NCI-H460 (cell line): Measurements from ENCODE around the gene PSAT1. TPM values are rescaled to one million over a fixed set of nuclear protein-coding genes. Genes with fewer than 3 reads are reported as not detected.
A peak's percentile ranks its signal among the peaks of the same experiment; 100 is the strongest.
"Not testable (repeated sequence)": the region's sequence is repeated elsewhere in the genome, so short reads cannot be mapped to it uniquely, and the experiment has no call there.

Experiments
- DNase-seq: peaks from one replicate; pipeline ENCODE4 v3.0.0-alpha.2; 2016; ENCODE audit warnings: low read depth; ENCODE audit errors: extremely low read depth
- polyA plus RNA-seq: library from polyadenylated mRNA; depleted of rRNA; stranded (reverse); fragments of >200 nt; gene quantifications from 2 replicates; pipeline ENCODE4 v1.2.3, GENCODE V29; 2014; cell fraction: nucleus; rRNA removed
- total RNA-seq: library from RNA; depleted of rRNA; stranded (reverse); fragments of >200 nt; shearing (Covaris generic); gene quantifications from 2 replicates; pipeline ENCODE4 v1.2.3, GENCODE V29; 2014; rRNA removed

Gene PSAT1
- 501 and 549 TPM in 2 replicates for total RNA-seq
- 379 and 451 TPM in 2 replicates for polyA plus RNA-seq

GRCh38 chr9:78296893-78297671 lies at the start of gene PSAT1:
PSAT1 (plus strand) TSS chr9:78297125; CDS start chr9:78297211, 86 bp downstream.
- peak; percentile 98 for DNase-seq

GRCh38 chr9:78248635-78249034 lies 48.3 kb upstream of the PSAT1 start:
- DNase-seq: no peak

GRCh38 chr9:78249542-78249941 lies 47.4 kb upstream of the PSAT1 start:
- no peak for DNase-seq

- no peak for DNase-seq
These were observed 44.3 kb upstream of the PSAT1 start for GRCh38 chr9:78252616-78253015.

GRCh38 chr9:78253285-78253684 lies 43.6 kb upstream of the PSAT1 start:
- no peak for DNase-seq

- DNase-seq: peak; percentile 38
These were observed 35.4 kb upstream of the PSAT1 start for GRCh38 chr9:78261403-78262001.

- no peak for DNase-seq
These were observed 34.3 kb upstream of the PSAT1 start for GRCh38 chr9:78262655-78263054.

- DNase-seq: no peak
These were observed 29.0 kb upstream of the PSAT1 start for GRCh38 chr9:78267889-78268288.

GRCh38 chr9:78269784-78270183 lies 27.1 kb upstream of the PSAT1 start:
- DNase-seq: no peak

- no peak for DNase-seq
These were observed 24.6 kb upstream of the PSAT1 start for GRCh38 chr9:78272307-78272706.

- DNase-seq: no peak
These were observed 23.2 kb upstream of the PSAT1 start for GRCh38 chr9:78273761-78274160.

- no peak for DNase-seq
These were observed 18.6 kb upstream of the PSAT1 start for GRCh38 chr9:78278177-78278777.

GRCh38 chr9:78278801-78279200 lies 18.1 kb upstream of the PSAT1 start:
- no peak for DNase-seq

- DNase-seq: no peak
These were observed 15.8 kb upstream of the PSAT1 start for GRCh38 chr9:78280982-78281668.

- DNase-seq: not testable (repeated sequence)
These were observed 12.7 kb upstream of the PSAT1 start for GRCh38 chr9:78284181-78284580.

- no peak for DNase-seq
These were observed 10.8 kb upstream of the PSAT1 start for GRCh38 chr9:78286125-78286524.

- DNase-seq: no peak
These were observed 10.0 kb upstream of the PSAT1 start for GRCh38 chr9:78286946-78287388.

GRCh38 chr9:78288214-78288892 lies 8.6 kb upstream of the PSAT1 start:
- DNase-seq: no peak

- no peak for DNase-seq
These were observed 7.5 kb upstream of the PSAT1 start for GRCh38 chr9:78289474-78289873.

- DNase-seq: no peak
These were observed 5.5 kb upstream of the PSAT1 start for GRCh38 chr9:78291240-78291925.
